SK-N-SH treated with all-trans-retinoic acid at 6 μM for 48 hours (cell line): ENCODE results near the gene MAP3K14.

Experiments used
- ARNTL ChIP-seq: fragments of 450-650 bp; formaldehyde crosslinking; IDR thresholded peaks from 2 replicates; pipeline ENCODE4 v1.5.0; 2020; ENCODE audit warnings: low read depth, mild to moderate bottlenecking, moderate library complexity, borderline replicate concordance
- BACH2 ChIP-seq: fragments of 250-450 bp; sonication (Bioruptor Pico); IDR thresholded peaks from 2 replicates; pipeline ENCODE4 v1.9.0; 2021; ENCODE audit warnings: mild to moderate bottlenecking, borderline replicate concordance
- CREB5 ChIP-seq: fragments of 250-450 bp; sonication (Bioruptor Pico); IDR thresholded peaks from 2 replicates; pipeline ENCODE4 v1.5.1; 2020; ENCODE audit warnings: low read depth, mild to moderate bottlenecking, moderate library complexity
- CSDC2 ChIP-seq: fragments of 250-450 bp; sonication (Bioruptor Pico); IDR thresholded peaks from 2 replicates; pipeline ENCODE4 v1.5.0; 2020; ENCODE audit warnings: mild to moderate bottlenecking, moderate library complexity
- ESRRG ChIP-seq: fragments of 250-450 bp; sonication (Bioruptor Pico); IDR thresholded peaks from 2 replicates; pipeline ENCODE4 v1.6.1; 2021; ENCODE audit warnings: mild to moderate bottlenecking
- PATZ1 ChIP-seq: fragments of 250-450 bp; sonication (Bioruptor Pico); IDR thresholded peaks from 2 replicates; pipeline ENCODE4 v1.8.0; 2020; ENCODE audit warnings: mild to moderate bottlenecking, moderate library complexity, borderline replicate concordance
- PPARA ChIP-seq: fragments of 250-450 bp; sonication (Bioruptor Pico); IDR thresholded peaks from 2 replicates; pipeline ENCODE4 v1.5.0; 2020; ENCODE audit warnings: mild to moderate bottlenecking, borderline replicate concordance
- RARB ChIP-seq: fragments of 250-450 bp; sonication (Bioruptor Pico); IDR thresholded peaks from 2 replicates; pipeline ENCODE4 v1.8.0; 2021; ENCODE audit warnings: mild to moderate bottlenecking, moderate library complexity
- SNAI2 ChIP-seq: fragments of 250-450 bp; sonication (Bioruptor Pico); IDR thresholded peaks from 2 replicates; pipeline ENCODE4 v1.5.0; 2020; ENCODE audit warnings: mild to moderate bottlenecking, moderate library complexity
- TSHZ2 ChIP-seq: fragments of 250-450 bp; sonication (Bioruptor Pico); IDR thresholded peaks from 2 replicates; pipeline ENCODE4 v1.5.0; 2020; ENCODE audit warnings: mild to moderate bottlenecking, moderate library complexity
- ZC3H10 ChIP-seq: fragments of 250-450 bp; sonication (Bioruptor Pico); IDR thresholded peaks from 2 replicates; pipeline ENCODE4 v1.5.1; 2021; ENCODE audit warnings: mild to moderate bottlenecking, moderate library complexity
- ZFP30 ChIP-seq: fragments of 450-650 bp; formaldehyde crosslinking; IDR thresholded peaks from 2 replicates; pipeline ENCODE4 v1.5.0; 2022; ENCODE audit warnings: mild to moderate bottlenecking, moderate library complexity
- ZNF565 ChIP-seq: fragments of 450-650 bp; formaldehyde crosslinking; conservative IDR thresholded peaks from 2 replicates; pipeline ENCODE4 v1.5.0; 2020; ENCODE audit warnings: low read depth, mild to moderate bottlenecking, moderate library complexity

GRCh38 chr17:45293413-45294211 lies 23.2 kb downstream of the MAP3K14 start:
- TF ChIP-seq CREB5 (CRISPR knock-in tag) (no peak), CSDC2 (no peak), PATZ1 (CRISPR knock-in tag) (no peak), ARNTL (no peak), ZFP30 (CRISPR knock-in tag) (no peak), RARB (CRISPR knock-in tag) (no peak), SNAI2 (CRISPR knock-in tag) (no peak), BACH2 (no peak), PPARA (no peak), TSHZ2 (no peak), ESRRG (CRISPR knock-in tag) (no peak), ZNF565 (CRISPR knock-in tag) (no peak), ZC3H10 (no peak)
